HG03097 (cell line): ENCODE measurements around the gene CCDC171.
"Not testable (repeated sequence)": the region's sequence is repeated elsewhere in the genome, so short reads cannot be mapped to it uniquely, and the experiment has no call there.

Source experiments
- ATAC-seq: cut with Tn5 transposase; IDR thresholded peaks from one replicate; pipeline ENCODE4 v1.9.1; 2021; ENCODE audit not compliant: unreplicated experiment, low FRiP score

The CCDC171 gene

GRCh38 chr9:15744196-15744595 is 191.4 kb downstream of the CCDC171 start:
- no peak for ATAC-seq

DNA sequence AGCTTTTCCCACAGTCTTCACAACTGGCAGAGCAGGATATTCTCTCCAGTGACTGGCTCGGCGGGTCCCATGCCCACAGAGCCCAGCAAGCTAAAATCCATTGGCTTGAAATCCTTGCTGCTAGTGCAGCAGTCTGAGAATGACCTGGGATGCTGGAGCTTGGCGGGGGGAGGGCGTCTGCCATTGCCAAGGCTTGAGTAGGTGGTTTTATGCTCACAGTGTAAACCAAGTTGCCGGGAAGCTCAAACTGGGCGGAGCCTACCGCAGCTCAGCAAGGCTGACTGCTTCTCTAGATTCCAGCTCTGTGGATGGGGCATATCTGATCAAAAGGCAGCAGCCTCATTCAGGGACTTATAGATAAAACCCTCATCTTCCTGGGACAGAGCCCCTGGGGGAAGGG is 194.1 kb downstream of the CCDC171 start:
- no peak for ATAC-seq

- ATAC-seq = no peak
Observed at GRCh38 chr9:15755660-15756059, 202.8 kb downstream of the CCDC171 start.

DNA sequence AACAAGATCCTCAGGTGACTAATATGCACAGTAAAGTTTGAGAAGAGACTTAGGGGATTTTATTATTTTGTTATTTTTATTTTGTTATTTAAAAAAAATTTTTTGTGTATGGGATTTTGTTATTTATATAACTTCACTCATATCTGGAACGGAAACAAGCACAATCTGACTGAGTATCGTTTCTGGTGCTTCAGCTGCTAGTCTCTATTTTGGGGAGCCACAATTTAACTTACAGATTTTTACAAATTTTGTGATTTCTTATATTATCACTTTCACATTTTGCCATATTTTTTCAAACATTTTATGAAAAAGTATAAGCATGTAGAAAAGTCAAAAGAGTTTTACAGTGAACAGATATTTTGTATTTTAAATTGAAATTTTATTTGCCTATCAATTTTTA is 208.7 kb downstream of the CCDC171 start:
- no peak for ATAC-seq

DNA sequence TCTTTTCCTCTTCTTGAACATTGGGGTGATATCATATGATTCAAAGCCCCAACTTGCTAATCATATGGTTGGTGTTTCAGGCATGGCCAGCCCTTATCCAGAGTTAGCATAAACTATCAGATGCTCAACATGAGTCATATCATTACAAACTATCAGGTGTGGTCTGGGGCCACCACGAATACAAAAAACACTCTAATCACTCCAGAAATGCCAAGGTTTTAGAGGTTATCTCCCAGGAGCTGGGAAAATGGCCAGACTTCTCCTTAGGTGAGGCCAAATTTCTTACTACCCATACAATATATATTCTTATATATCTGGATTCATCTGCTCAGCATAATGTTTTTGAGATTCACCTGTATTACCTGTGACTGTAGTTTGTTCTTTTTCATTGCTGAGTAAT is 210.5 kb downstream of the CCDC171 start:
- no peak for ATAC-seq

GRCh38 chr9:15764131-15764530 is 211.3 kb downstream of the CCDC171 start:
- ATAC-seq = no peak

DNA sequence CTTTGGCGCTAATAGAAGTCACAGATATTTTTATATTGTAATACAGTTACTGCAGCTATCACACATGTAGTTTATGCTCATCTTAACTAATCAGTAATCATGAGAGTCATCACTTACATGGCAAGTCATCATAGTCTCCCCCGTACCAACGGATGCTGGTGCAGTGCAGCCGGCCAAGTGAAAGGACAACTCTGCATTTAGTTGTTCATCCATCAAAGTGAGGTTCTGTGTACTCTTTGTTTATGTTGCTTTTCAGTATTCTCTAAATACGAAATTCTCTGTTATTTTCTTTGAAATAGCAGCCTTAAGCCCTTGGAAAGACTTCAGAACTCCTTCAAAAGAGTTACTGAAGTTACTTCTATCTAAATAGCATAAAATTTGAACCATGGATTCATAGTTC is 216.7 kb downstream of the CCDC171 start:
- ATAC-seq = no peak

DNA sequence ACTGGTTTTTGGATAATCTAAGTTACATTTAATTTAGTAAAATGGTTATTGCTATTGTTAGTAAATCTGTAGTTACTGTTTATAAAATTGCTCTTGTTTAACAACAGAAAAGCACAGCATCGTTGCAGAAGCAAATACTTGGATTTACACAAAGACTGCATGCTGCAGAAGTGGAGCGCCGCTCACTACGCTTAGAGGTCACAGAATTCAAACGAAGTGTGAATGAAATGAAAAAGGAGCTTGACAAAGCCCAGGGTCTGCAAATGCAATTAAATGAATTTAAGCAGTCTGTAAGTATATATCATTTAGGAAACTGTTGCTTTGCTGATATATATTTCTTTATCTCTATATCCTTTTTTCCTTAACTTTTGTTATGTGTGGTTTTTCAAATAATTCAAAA is 226.0 kb downstream of the CCDC171 start:
- no peak for ATAC-seq

DNA sequence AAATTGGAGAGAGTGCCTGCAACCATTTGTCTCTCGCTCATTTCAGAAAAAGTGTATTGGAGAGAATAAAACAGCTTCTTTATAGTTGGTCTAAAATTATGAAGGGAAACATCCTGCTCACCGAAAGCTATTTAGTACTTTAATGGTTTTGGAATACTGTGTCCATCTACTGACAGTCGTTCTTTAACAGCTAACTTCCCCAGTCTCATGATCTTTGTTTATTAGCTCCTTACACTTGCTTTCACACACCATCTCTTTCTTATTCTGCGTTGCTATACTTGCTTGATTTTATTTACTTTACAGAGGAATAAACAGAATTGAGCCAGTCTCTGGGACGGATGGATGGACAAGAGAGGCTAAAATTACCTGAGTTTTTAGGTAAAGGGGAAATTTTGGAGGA is 229.3 kb downstream of the CCDC171 start:
- no peak for ATAC-seq

- ATAC-seq = no peak
Observed at GRCh38 chr9:15785584-15785983, 232.7 kb downstream of the CCDC171 start.

DNA sequence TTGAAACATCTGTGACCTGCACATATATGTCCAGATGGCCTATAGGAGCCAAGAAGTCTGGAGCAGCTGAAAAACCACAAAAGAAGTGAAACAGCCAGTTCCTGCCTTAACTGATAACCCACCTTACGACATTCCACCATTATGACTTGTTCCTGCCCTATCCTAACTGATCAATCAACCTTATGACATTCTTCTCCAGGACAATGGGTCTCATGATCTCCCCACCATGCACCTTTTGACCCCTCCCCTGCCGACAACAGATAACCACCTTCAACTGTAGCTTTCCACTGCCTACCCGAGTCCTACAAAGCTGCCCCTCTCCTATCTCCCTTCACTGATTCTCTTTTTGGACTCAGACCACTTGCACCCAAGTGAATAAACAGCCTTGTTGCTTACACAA is 233.8 kb downstream of the CCDC171 start:
- ATAC-seq = no peak

GRCh38 chr9:15810219-15810899 is 257.5 kb downstream of the CCDC171 start:
- not testable (repeated sequence) for ATAC-seq

- ATAC-seq = no peak
Observed at GRCh38 chr9:15813076-15813475, 260.2 kb downstream of the CCDC171 start.

GRCh38 chr9:15824310-15824709 is 271.5 kb downstream of the CCDC171 start:
- no peak for ATAC-seq

DNA sequence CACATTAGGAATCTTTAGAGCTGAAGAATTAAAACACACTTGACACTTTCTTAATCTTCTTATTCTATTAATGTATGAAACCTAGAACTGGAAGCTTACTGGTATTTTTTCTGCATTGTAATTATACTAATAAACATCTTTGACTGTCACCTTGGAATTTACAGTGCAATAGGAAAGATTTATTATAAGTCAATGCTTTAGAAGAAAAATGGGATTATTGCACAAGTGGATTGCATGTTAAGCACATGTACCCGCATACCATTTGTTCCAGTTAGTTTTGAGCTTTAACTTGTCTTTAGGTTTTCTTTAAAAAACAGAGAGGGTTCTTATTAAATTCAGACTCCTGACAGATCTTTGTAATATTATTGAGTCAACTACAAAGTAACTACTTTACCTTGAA is 278.5 kb downstream of the CCDC171 start:
- no peak for ATAC-seq

DNA sequence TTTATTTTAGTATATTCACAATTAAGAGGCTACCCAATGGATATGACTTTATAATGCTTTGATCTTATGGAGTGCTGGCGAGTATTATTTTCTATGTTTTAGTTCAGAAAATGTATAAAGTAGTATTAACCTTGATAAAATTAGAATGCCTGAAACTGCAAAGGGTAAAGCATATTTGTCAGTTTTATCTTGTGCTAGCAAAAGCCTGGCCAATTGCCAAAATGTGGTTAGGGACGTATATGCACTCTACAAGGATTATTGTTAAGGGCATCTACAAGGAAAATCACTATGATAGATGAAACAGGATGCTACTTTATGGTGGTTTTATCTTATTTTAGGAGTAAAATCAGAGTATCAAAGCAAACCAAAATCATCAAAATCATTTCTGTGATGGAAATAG is 281.7 kb downstream of the CCDC171 start:
- no peak for ATAC-seq

DNA sequence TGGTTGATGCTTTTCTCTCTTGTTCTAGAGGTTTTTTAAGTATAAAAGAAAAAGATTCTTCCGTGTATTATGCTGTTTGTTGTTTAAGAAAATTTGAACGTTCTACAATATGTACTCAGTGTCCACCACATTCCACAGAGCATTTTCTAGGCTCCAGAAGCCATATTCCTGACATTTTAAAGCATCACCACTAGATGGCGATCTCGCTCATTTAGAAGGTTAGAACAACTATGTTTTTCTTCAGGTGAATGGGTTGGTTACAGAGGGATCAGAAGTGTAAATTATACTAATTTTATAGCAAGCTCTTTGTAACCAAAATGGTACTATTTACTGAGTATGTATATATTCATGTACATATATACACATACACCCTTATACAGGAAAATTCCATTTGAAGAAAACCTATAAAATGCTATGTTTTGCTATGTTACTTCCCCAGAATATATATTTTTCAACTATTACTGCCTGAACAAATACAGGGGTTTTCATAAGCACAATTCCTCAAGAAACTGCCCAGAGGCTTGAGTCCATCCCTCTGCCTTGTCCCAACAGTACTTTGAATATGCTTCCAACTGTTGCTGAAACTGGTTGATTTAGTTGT is 284.3 kb downstream of the CCDC171 start:
- ATAC-seq = no peak

DNA sequence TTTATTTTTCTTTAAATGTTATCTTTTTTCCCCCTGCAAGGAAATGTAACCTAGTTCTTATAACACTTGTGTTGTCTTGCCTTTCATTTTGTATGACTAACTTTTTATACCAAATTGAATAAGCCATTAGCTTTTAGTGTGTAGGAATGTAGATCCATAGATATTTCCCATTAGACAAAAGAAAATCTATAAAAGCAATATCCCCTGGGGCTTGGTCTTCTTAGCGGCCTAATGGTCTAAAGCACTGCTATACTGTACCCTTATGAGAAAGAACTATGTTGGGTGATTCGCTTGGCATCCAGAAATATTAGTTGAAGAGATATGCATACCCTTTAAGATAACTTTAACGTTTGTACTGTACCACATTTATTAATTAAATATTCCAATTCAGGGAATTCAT is 289.2 kb downstream of the CCDC171 start:
- no peak for ATAC-seq

- ATAC-seq = no peak
Observed at GRCh38 chr9:15843316-15843715, 290.5 kb downstream of the CCDC171 start.

DNA sequence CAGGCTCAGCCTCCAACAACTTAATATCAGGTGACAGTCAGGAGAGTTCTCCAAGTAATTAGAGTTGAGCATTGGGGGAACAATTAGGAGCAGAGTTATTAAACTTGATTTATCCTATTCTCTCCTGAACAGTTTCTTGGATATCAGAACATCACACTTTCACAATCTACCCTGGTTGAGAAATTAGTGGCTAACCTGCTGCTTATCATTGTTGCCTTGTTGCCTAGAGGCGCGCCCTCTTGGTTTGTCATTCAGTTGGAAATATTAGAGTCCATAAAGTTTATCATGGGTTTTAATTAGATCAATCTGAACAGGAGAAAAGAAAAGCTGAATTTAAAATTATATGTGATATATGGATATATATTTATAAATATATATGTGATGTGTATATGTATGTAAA is 291.1 kb downstream of the CCDC171 start:
- ATAC-seq = no peak

DNA sequence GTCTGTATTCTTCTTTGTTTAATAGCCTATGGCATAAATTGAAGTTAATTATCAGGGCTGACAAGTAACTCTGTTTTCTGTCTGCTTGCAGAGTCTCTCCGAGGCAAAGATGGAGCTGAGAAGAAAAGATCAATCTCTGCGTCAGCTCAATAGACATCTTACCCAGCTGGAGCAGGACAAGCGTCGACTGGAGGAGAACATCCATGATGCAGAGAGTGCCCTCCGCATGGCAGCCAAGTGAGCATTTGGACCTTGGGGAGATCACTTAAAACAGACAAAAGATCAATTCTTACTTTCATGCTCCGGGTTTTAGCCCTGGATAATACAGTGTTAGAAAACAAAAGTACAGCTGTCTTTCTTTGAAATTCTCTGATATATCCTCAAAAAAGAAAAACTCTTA is 293.8 kb downstream of the CCDC171 start:
- no peak for ATAC-seq

DNA sequence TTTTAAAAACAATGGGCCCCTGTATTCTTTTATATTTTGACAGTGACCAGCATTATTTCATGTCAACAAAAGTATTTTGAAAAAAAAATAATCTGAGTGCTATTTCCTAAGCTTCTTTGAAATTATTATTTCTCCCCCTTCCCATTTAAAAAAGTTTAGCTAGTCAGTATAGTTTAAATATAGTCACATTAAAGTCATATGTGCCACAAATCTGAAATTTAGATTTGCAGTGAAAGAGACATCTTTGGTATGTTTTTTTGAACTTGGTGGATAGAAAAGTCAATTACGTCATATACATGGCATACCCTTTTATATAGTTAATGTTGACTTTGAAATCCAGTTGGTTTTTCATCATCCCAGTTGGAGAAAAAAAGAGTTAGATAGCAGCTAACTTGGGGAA is 297.0 kb downstream of the CCDC171 start:
- ATAC-seq = no peak

GRCh38 chr9:15851766-15852165 is 298.9 kb downstream of the CCDC171 start:
- no peak for ATAC-seq
